Tibial nerve (tissue), 4 donors: ENCODE results near the gene SPPL2C. TPM values are rescaled to one million over a fixed set of nuclear protein-coding genes. Genes with fewer than 3 reads are reported as not detected.

Experiments
- DNase-seq, 2 donors: peaks; one replicate each; pipeline ENCODE4 v3.0.0-alpha.2; 2019; ENCODE audit warnings: low spot score in 2 of 2
- H3K27ac ChIP-seq, 4 donors: fragments of 200-600 bp; sonication (generic) in 3 of 4; one replicate each; pipeline ENCODE4 v1.5.1; 2017 to 2019; ENCODE audit warnings: mild to moderate bottlenecking in 1 of 4
- H3K27me3 ChIP-seq, 2 donors: fragments of 200-600 bp; sonication (generic) in 1 of 2; one replicate each; pipeline versions ENCODE4 v1.5.1 to v1.6.0; 2017 to 2019
- H3K36me3 ChIP-seq, 3 donors: fragments of 200-600 bp; sonication (generic); one replicate each; pipeline ENCODE4 v1.5.1; 2018 to 2019
- H3K4me1 ChIP-seq, 4 donors: fragments of 200-600 bp; sonication (generic) in 3 of 4; one replicate each; pipeline ENCODE4 v1.5.1; 2017 to 2019
- H3K4me3 ChIP-seq, 4 donors: fragments of 200-600 bp; sonication (generic) in 3 of 4; one replicate each; pipeline ENCODE4 v1.5.1; 2017 to 2019; ENCODE audit warnings: mild to moderate bottlenecking in 1 of 4, moderate library complexity in 1 of 4
- H3K9me3 ChIP-seq, 4 donors: fragments of 200-600 bp; sonication (generic) in 3 of 4; one replicate each; pipeline ENCODE4 v1.5.1; 2017 to 2019
- CTCF ChIP-seq, 5 experiments: fragments of 200-600 bp in 3 of 5; fragments of 450-650 bp in 2 of 5; sonication (generic) in 3 of 5; IDR thresholded peaks; one replicate each; pipeline ENCODE4 v1.5.1; 2016 to 2019; ENCODE audit warnings: antibody characterized with exemption in 5 of 5, mild to moderate bottlenecking in 3 of 5, moderate library complexity in 2 of 5
- EP300 ChIP-seq, 2 donors: sonication (generic); formaldehyde crosslinking; IDR thresholded peaks; one replicate each; pipeline ENCODE4 v1.6.1; 2017; ENCODE audit warnings: antibody characterized with exemption in 2 of 2, mild to moderate bottlenecking in 1 of 2
- POLR2A ChIP-seq, 2 donors: fragments of 450-650 bp; IDR thresholded peaks; one replicate each; pipeline ENCODE4 v1.6.1; 2017; ENCODE audit warnings: antibody characterized with exemption in 2 of 2, mild to moderate bottlenecking in 2 of 2, moderate library complexity in 2 of 2
- WGBS, 2 donors: methylation state at CpG; one replicate each; pipeline ENCODE4 v1.1.5; 2018; 5-methylcytosine and 5-hydroxymethylcytosine counted together
- total RNA-seq, 4 donors: library from RNA; depleted of rRNA; stranded (reverse); fragments of >200 nt; gene quantifications; one replicate each; pipeline ENCODE4 v1.1.0, GENCODE V29; 2016

Gene SPPL2C
- total RNA-seq, 4 donors from 2014 or later: not detected

- H3K36me3 ChIP-seq: no peaks in the 10 kb centered on the region
- no peak overlapping the region for H3K4me3 ChIP-seq
- no peak overlapping the region for H3K27ac ChIP-seq
- TF ChIP-seq POLR2A (IDR thresholded peaks at IDR 0.05) (no peak), CTCF (IDR thresholded peaks at IDR 0.05) (no peak), EP300 (IDR thresholded peaks at IDR 0.05) (no peak)
- DNase-seq: no peak
- no peaks in the 10 kb centered on the region for H3K9me3 ChIP-seq
- WGBS, 2 donors: 74% methylated on average over 9 of the region's 9 CpGs
- peaks cover 0 to 10% of the 10 kb centered on the region in 2 donors for H3K27me3 ChIP-seq
- H3K4me1 ChIP-seq: peaks cover 0 to 4% (median 0%) of the 10 kb centered on the region in 4 donors
Measured at GRCh38 chr17:45828171-45828570, 16.5 kb upstream of the SPPL2C start.

DNA sequence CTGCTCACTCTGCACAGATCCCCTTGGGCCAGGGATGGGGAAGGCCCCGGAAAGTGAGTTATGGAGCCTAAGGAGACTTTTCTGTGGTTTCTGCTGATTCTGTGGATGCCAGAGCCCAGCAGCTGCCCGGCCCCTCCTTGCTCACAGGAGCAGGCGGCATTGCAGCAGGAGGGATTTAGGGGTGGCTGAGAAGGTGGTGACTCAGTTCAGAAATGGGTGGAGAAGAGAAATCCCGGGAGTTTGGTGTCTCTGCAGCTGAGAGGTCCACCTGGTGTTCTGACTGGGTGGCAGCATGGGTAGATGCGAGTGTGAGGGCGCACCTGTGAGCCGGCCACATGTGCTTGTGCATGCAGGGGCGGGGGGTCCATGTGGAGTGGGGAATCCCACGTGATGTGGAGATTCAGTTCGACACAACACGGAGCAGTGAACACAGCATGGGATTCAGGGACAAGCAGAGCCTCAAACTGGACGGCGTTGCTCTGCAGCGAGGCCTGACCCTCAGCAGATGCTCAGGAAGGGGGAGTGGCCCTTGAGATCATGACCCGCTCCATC is 16.0 kb upstream of the SPPL2C start:
- H3K27ac ChIP-seq: no peak overlapping the region
- no peaks in the 10 kb centered on the region for H3K36me3 ChIP-seq
- H3K4me3 ChIP-seq: no peak overlapping the region
- no peaks in the 10 kb centered on the region for H3K9me3 ChIP-seq
- H3K27me3 ChIP-seq: peaks cover 0 to 8% of the 10 kb centered on the region in 2 donors
- peaks cover 0 to 4% (median 0%) of the 10 kb centered on the region in 4 donors for H3K4me1 ChIP-seq
- no peak for DNase-seq
- WGBS, 2 donors: 60 to 71% methylated on average over 15 of the region's 15 CpGs
- TF ChIP-seq EP300 (IDR thresholded peaks at IDR 0.05): no peak
- TF ChIP-seq POLR2A (IDR thresholded peaks at IDR 0.05): no peak
- TF ChIP-seq CTCF (IDR thresholded peaks at IDR 0.05): no peak

- Histone ChIP-seq H3K9me3 (no peaks in the 10 kb centered on the region), H3K4me3 (no peak overlapping the region), H3K36me3 (no peaks in the 10 kb centered on the region), H3K27ac (no peak overlapping the region), H3K4me1 (peaks cover 0 to 4% (median 0%) of the 10 kb centered on the region in 4 donors), H3K27me3 (peaks cover 0 to 3% of the 10 kb centered on the region in 2 donors)
- 41 to 62% methylated on average over 4 to 6 of the region's 6 CpGs for WGBS, 2 donors
- no peak for DNase-seq
- TF ChIP-seq POLR2A (IDR thresholded peaks at IDR 0.05): no peak
Measured at GRCh38 chr17:45833920-45834319, 10.8 kb upstream of the SPPL2C start.

- H3K4me1 ChIP-seq: peaks cover 0 to 4% (median 0%) of the 10 kb centered on the region in 4 donors
- H3K27me3 ChIP-seq: peaks cover 0 to 3% of the 10 kb centered on the region in 2 donors
- 77 to 80% methylated on average over 20 to 26 of the region's 26 CpGs for WGBS, 2 donors
- no peaks in the 10 kb centered on the region for H3K36me3 ChIP-seq
- H3K27ac ChIP-seq: no peak overlapping the region
- H3K9me3 ChIP-seq: no peaks in the 10 kb centered on the region
- no peak for TF ChIP-seq POLR2A (IDR thresholded peaks at IDR 0.05)
- TF ChIP-seq CTCF (IDR thresholded peaks at IDR 0.05): no peak
- TF ChIP-seq EP300 (IDR thresholded peaks at IDR 0.05): no peak
- no peak for DNase-seq
- no peak overlapping the region for H3K4me3 ChIP-seq
Measured at GRCh38 chr17:45834471-45835396, 9.9 kb upstream of the SPPL2C start.

DNA sequence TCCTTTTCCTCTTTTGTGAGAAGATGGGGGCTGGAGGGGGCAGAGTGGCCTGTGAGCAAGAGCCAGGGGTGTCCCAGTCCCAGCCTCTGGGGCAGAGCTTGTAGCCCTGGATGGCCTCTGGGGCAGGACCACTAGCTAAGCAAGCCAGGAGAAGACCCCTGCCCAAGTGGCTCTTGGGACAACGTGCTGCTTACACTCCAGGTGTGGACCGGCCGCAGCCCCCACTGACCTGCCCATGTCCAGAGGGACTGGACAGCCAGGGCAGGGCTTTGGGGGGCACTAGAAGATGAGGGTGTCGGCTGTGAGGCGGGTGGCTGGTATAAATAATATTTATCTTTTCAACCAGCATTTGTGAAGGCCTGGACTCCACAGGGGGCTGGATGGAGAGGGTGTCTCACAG is 9.2 kb upstream of the SPPL2C start:
- Histone ChIP-seq H3K4me1 (peaks cover 0 to 4% (median 0%) of the 10 kb centered on the region in 4 donors), H3K27me3 (peaks cover 0 to 11% of the 10 kb centered on the region in 2 donors), H3K36me3 (no peaks in the 10 kb centered on the region), H3K27ac (no peak overlapping the region), H3K9me3 (no peaks in the 10 kb centered on the region), H3K4me3 (no peak overlapping the region)
- WGBS, 2 donors: 75 to 83% methylated on average over 5 of the region's 5 CpGs
- no peak for TF ChIP-seq CTCF (IDR thresholded peaks at IDR 0.05)
- DNase-seq: no peak
